Astrocyte of the cerebellum (primary cell): ENCODE data around the gene ZNF761.

Source experiments
- DNase-seq: peaks from one replicate; pipeline ENCODE4 v3.0.0-alpha.2; 2011; ENCODE audit warnings: low read depth
- H3K4me3 ChIP-seq: 2 replicates; pipeline ENCODE4 v1.5.1; 2011; ENCODE audit warnings: mild to moderate bottlenecking, low read depth, low read length, moderate library complexity
- in situ Hi-C: cut with HindIII; loops from 2 replicates; pipeline ENCODE4 v1.10.0; 2017; ENCODE audit warnings: low sequenced_read_pairs
- TF ChIP-seq, protein P1 (sequence below): IDR thresholded peaks from 2 replicates; pipeline ENCODE4 v1.5.1; 2012; ENCODE audit warnings: low read length, low read depth, moderate library complexity, mild to moderate bottlenecking; ENCODE audit errors: missing control alignments

Gene ZNF761

DNA sequence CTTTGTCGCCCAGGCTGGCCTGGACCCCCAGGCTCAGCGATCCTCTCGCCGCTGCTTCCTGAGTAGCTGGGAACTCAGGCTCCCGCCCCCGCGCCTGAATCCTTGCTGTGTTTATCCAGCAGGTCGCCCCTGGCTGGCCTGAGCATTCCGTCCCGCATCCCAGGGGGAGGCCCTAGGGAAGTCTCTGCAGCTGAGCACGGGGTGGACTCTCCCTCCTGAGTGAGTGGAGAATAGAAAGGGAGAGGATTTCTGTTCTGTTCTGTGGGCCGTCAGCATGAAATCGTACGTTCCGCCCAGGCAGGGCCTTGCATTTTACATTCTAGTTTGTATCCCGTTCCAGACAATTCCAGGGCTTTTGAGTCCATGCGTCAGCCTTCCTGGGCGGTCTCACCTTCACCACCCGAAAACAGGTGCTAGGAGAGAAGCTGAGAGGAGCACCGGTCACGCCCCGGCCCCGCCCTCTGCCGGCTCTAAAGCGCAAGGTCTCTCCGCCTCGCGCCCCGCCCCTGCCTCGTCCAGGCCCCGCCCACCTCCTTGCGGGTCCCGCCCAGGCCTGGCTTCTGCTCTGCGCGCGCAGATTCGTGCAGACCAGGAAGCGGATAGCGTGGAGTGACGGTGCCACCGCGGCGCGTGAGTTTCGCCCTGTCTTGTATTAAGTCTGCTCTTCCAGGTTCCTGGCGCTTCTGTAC is at the start of gene ZNF761:
Gene ZNF761, plus strand, starts transcription at position 586 of the 689 bp plus-strand sequence. CDS start 15,285 bp downstream, outside the sequence.
- TF ChIP-seq, protein P1, sequence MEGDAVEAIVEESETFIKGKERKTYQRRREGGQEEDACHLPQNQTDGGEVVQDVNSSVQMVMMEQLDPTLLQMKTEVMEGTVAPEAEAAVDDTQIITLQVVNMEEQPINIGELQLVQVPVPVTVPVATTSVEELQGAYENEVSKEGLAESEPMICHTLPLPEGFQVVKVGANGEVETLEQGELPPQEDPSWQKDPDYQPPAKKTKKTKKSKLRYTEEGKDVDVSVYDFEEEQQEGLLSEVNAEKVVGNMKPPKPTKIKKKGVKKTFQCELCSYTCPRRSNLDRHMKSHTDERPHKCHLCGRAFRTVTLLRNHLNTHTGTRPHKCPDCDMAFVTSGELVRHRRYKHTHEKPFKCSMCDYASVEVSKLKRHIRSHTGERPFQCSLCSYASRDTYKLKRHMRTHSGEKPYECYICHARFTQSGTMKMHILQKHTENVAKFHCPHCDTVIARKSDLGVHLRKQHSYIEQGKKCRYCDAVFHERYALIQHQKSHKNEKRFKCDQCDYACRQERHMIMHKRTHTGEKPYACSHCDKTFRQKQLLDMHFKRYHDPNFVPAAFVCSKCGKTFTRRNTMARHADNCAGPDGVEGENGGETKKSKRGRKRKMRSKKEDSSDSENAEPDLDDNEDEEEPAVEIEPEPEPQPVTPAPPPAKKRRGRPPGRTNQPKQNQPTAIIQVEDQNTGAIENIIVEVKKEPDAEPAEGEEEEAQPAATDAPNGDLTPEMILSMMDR: peak; percentile 38
- peak; percentile 70 for DNase-seq
- in situ Hi-C loops: loop anchor here (5.0 kb wide), 1 partner anchor 91 kb away; no protein-coding TSS in a partner anchor
- peak within 1 kb of the TSS; percentile 74 for H3K4me3 ChIP-seq

GRCh38 chr19:53388168-53388567 is 43.6 kb upstream of the ZNF761 start:
- TF ChIP-seq, protein P1: no peak
- H3K4me3 ChIP-seq: no peak overlapping the region
- in situ Hi-C loops: no loop called here
- DNase-seq: no peak

- TF ChIP-seq, protein P1: no peak
- DNase-seq: no peak
- H3K4me3 ChIP-seq: no peak overlapping the region
- in situ Hi-C loops: no loop called here
These were observed 42.9 kb upstream of the ZNF761 start for GRCh38 chr19:53388904-53389303.

- DNase-seq: no peak
- in situ Hi-C loops: no loop called here
- TF ChIP-seq, protein P1: no peak
- H3K4me3 ChIP-seq: no peak overlapping the region
These were observed 42.2 kb upstream of the ZNF761 start for GRCh38 chr19:53389571-53389970.

GRCh38 chr19:53389978-53390377 is 41.8 kb upstream of the ZNF761 start:
- in situ Hi-C loops: no loop called here
- H3K4me3 ChIP-seq: no peak overlapping the region
- TF ChIP-seq, protein P1: no peak
- DNase-seq: no peak

DNA sequence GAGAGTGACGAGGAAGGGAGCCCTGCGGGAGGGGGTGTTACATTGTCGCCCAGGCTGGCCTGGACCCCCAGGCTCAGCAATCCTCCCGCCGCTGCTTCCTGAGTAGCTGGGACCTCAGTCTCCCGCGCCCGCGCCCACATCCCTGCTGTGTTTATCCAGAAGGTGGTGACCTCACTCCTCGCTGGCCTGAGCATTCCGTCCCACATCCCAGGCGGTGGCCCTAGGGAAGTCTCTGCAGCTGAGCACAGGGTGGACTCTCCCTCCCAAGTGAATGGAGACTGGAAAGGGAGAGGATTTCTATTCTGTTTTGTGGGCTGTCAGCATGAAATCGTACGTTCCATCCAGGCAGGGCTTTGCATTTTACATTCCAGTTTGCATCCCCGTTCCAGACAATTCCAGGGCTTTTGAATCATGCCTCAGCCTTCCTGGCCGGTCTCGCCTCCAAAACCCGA is 37.2 kb upstream of the ZNF761 start:
- in situ Hi-C loops: no loop called here
- TF ChIP-seq, protein P1: no peak
- H3K4me3 ChIP-seq: peak overlapping the region; percentile 63
- no peak for DNase-seq
